ENCODE results near the gene CEP170B.

CEP170B gene

GRCh38 chr14:104859900-104860299, 5.2 kb upstream of the CEP170B start:
- H3K4me3 ChIP-seq (ENCODE audit: low read length in 2 of 2) = no peak overlapping the region
- no peaks in the 10 kb centered on the region for H3K9me3 ChIP-seq (ENCODE audit: control insufficient read depth in 2 of 2, low read length in 2 of 2)
- H3K27me3 ChIP-seq (ENCODE audit: control insufficient read depth in 2 of 2, insufficient read depth in 2 of 2, low read length in 2 of 2) = no peaks in the 10 kb centered on the region
- H3K27ac ChIP-seq (ENCODE audit: low read depth in 2 of 2, low read length in 2 of 2) = no peak overlapping the region
- H3K4me1 ChIP-seq (ENCODE audit: control insufficient read depth in 2 of 2, insufficient read depth in 2 of 2, low read length in 2 of 2) = peaks cover 10 to 11% of the 10 kb centered on the region in 2 donors
- H3K36me3 ChIP-seq (ENCODE audit: control insufficient read depth in 2 of 2, insufficient read depth in 2 of 2, low read length in 2 of 2) = no peaks in the 10 kb centered on the region
- no peak overlapping the region for H3K9ac ChIP-seq (ENCODE audit: low read depth in 1 of 2, low read length in 2 of 2)

- Histone ChIP-seq H3K27me3 (ENCODE audit: control insufficient read depth in 2 of 2, insufficient read depth in 2 of 2, low read length in 2 of 2) (no peaks in the 10 kb centered on the region), H3K36me3 (ENCODE audit: control insufficient read depth in 2 of 2, insufficient read depth in 2 of 2, low read length in 2 of 2) (no peaks in the 10 kb centered on the region), H3K9me3 (ENCODE audit: control insufficient read depth in 2 of 2, low read length in 2 of 2) (no peaks in the 10 kb centered on the region), H3K4me3 (ENCODE audit: low read length in 2 of 2) (no peak overlapping the region), H3K27ac (ENCODE audit: low read depth in 2 of 2, low read length in 2 of 2) (no peak overlapping the region), H3K9ac (ENCODE audit: low read depth in 1 of 2, low read length in 2 of 2) (no peak overlapping the region), H3K4me1 (ENCODE audit: control insufficient read depth in 2 of 2, insufficient read depth in 2 of 2, low read length in 2 of 2) (peaks cover 10 to 11% of the 10 kb centered on the region in 2 donors)
Measured at GRCh38 chr14:104860414-104860813, 4.7 kb upstream of the CEP170B start.

- Histone ChIP-seq H3K9me3 (ENCODE audit: control insufficient read depth in 2 of 2, low read length in 2 of 2) (no peaks in the 10 kb centered on the region), H3K4me3 (ENCODE audit: low read length in 2 of 2) (peak overlapping the region; percentile 68 to 76), H3K9ac (ENCODE audit: low read depth in 1 of 2, low read length in 2 of 2) (peak overlapping the region; percentile 15 to 78), H3K36me3 (ENCODE audit: control insufficient read depth in 2 of 2, insufficient read depth in 2 of 2, low read length in 2 of 2) (no peaks in the 10 kb centered on the region), H3K27me3 (ENCODE audit: control insufficient read depth in 2 of 2, insufficient read depth in 2 of 2, low read length in 2 of 2) (no peaks in the 10 kb centered on the region), H3K4me1 (ENCODE audit: control insufficient read depth in 2 of 2, insufficient read depth in 2 of 2, low read length in 2 of 2) (peaks cover 21 to 24% of the 10 kb centered on the region in 2 donors), H3K27ac (ENCODE audit: low read depth in 2 of 2, low read length in 2 of 2) (peak overlapping the region; percentile 93 to 96)
Measured at GRCh38 chr14:104863131-104863862, 1.8 kb upstream of the CEP170B start.

- peak overlapping the region; percentile 78 to 79 for H3K9ac ChIP-seq (ENCODE audit: low read depth in 1 of 2, low read length in 2 of 2)
Measured at GRCh38 chr14:104863923-104864266, 1.2 kb upstream of the CEP170B start.

GRCh38 chr14:104864267-104865080, 594 bp upstream of the CEP170B start:
- Histone ChIP-seq H3K27me3 (ENCODE audit: control insufficient read depth in 2 of 2, insufficient read depth in 2 of 2, low read length in 2 of 2) (no peaks in the 10 kb centered on the region), H3K4me3 (ENCODE audit: low read length in 2 of 2) (peak overlapping the region; percentile 68 to 76), H3K27ac (ENCODE audit: low read depth in 2 of 2, low read length in 2 of 2) (peak overlapping the region; percentile 93 to 96)

More at GRCh38 chr14:104863923-104864266, 1.2 kb upstream of the CEP170B start:
- H3K4me3 ChIP-seq (ENCODE audit: low read length in 2 of 2) = peak overlapping the region; percentile 68 to 76
- no peaks in the 10 kb centered on the region for H3K27me3 ChIP-seq (ENCODE audit: control insufficient read depth in 2 of 2, insufficient read depth in 2 of 2, low read length in 2 of 2)
- H3K9me3 ChIP-seq (ENCODE audit: control insufficient read depth in 2 of 2, low read length in 2 of 2) = no peaks in the 10 kb centered on the region
- H3K36me3 ChIP-seq (ENCODE audit: control insufficient read depth in 2 of 2, insufficient read depth in 2 of 2, low read length in 2 of 2) = peaks cover 0 to under 1% of the 10 kb centered on the region in 2 donors
- H3K27ac ChIP-seq (ENCODE audit: low read depth in 2 of 2, low read length in 2 of 2) = peak overlapping the region; percentile 93 to 96
- peaks cover 21 to 24% of the 10 kb centered on the region in 2 donors for H3K4me1 ChIP-seq (ENCODE audit: control insufficient read depth in 2 of 2, insufficient read depth in 2 of 2, low read length in 2 of 2)

GRCh38 chr14:104865631-104866441, 768 bp downstream of the CEP170B start:
- no peaks in the 10 kb centered on the region for H3K9me3 ChIP-seq (ENCODE audit: control insufficient read depth in 2 of 2, low read length in 2 of 2)
- H3K4me3 ChIP-seq (ENCODE audit: low read length in 2 of 2) = peak overlapping the region; percentile 70 to 74
- H3K27me3 ChIP-seq (ENCODE audit: control insufficient read depth in 2 of 2, insufficient read depth in 2 of 2, low read length in 2 of 2) = no peaks in the 10 kb centered on the region
- H3K9ac ChIP-seq (ENCODE audit: low read depth in 1 of 2, low read length in 2 of 2) = peak overlapping the region; percentile 63 to 83
- H3K36me3 ChIP-seq (ENCODE audit: control insufficient read depth in 2 of 2, insufficient read depth in 2 of 2, low read length in 2 of 2) = peaks cover 0 to 7% of the 10 kb centered on the region in 2 donors
- peaks cover 21 to 24% of the 10 kb centered on the region in 2 donors for H3K4me1 ChIP-seq (ENCODE audit: control insufficient read depth in 2 of 2, insufficient read depth in 2 of 2, low read length in 2 of 2)
- peak overlapping the region; percentile 88 to 91 for H3K27ac ChIP-seq (ENCODE audit: low read depth in 2 of 2, low read length in 2 of 2)

More at GRCh38 chr14:104864267-104865080, 594 bp upstream of the CEP170B start:
- Histone ChIP-seq H3K9ac (ENCODE audit: low read depth in 1 of 2, low read length in 2 of 2) (peak overlapping the region; percentile 78 to 79), H3K36me3 (ENCODE audit: control insufficient read depth in 2 of 2, insufficient read depth in 2 of 2, low read length in 2 of 2) (peaks cover 0 to 6% of the 10 kb centered on the region in 2 donors), H3K4me1 (ENCODE audit: control insufficient read depth in 2 of 2, insufficient read depth in 2 of 2, low read length in 2 of 2) (peaks cover 21 to 24% of the 10 kb centered on the region in 2 donors), H3K9me3 (ENCODE audit: control insufficient read depth in 2 of 2, low read length in 2 of 2) (no peaks in the 10 kb centered on the region)

GRCh38 chr14:104866451-104867370, 1.6 kb downstream of the CEP170B start:
- Histone ChIP-seq H3K4me1 (ENCODE audit: control insufficient read depth in 2 of 2, insufficient read depth in 2 of 2, low read length in 2 of 2) (peaks cover 21 to 24% of the 10 kb centered on the region in 2 donors), H3K36me3 (ENCODE audit: control insufficient read depth in 2 of 2, insufficient read depth in 2 of 2, low read length in 2 of 2) (peaks cover 0 to 7% of the 10 kb centered on the region in 2 donors), H3K27ac (ENCODE audit: low read depth in 2 of 2, low read length in 2 of 2) (peak overlapping the region; percentile 88 to 91), H3K4me3 (ENCODE audit: low read length in 2 of 2) (peak overlapping the region; percentile 70 to 74), H3K9ac (ENCODE audit: low read depth in 1 of 2, low read length in 2 of 2) (peak overlapping the region; percentile 63 to 83), H3K27me3 (ENCODE audit: control insufficient read depth in 2 of 2, insufficient read depth in 2 of 2, low read length in 2 of 2) (no peaks in the 10 kb centered on the region), H3K9me3 (ENCODE audit: control insufficient read depth in 2 of 2, low read length in 2 of 2) (no peaks in the 10 kb centered on the region)

- H3K9me3 ChIP-seq (ENCODE audit: control insufficient read depth in 2 of 2, low read length in 2 of 2) = no peaks in the 10 kb centered on the region
- no peak overlapping the region for H3K27ac ChIP-seq (ENCODE audit: low read depth in 2 of 2, low read length in 2 of 2)
- H3K27me3 ChIP-seq (ENCODE audit: control insufficient read depth in 2 of 2, insufficient read depth in 2 of 2, low read length in 2 of 2) = no peaks in the 10 kb centered on the region
- H3K9ac ChIP-seq (ENCODE audit: low read depth in 1 of 2, low read length in 2 of 2) = no peak overlapping the region
- no peak overlapping the region for H3K4me3 ChIP-seq (ENCODE audit: low read length in 2 of 2)
- H3K36me3 ChIP-seq (ENCODE audit: control insufficient read depth in 2 of 2, insufficient read depth in 2 of 2, low read length in 2 of 2) = peaks cover 0 to 7% of the 10 kb centered on the region in 2 donors
- H3K4me1 ChIP-seq (ENCODE audit: control insufficient read depth in 2 of 2, insufficient read depth in 2 of 2, low read length in 2 of 2) = peaks cover 21 to 25% of the 10 kb centered on the region in 2 donors
Measured at GRCh38 chr14:104867371-104868059, 2.4 kb downstream of the CEP170B start.
